ENCODE data around the gene AGBL1.

DNA sequence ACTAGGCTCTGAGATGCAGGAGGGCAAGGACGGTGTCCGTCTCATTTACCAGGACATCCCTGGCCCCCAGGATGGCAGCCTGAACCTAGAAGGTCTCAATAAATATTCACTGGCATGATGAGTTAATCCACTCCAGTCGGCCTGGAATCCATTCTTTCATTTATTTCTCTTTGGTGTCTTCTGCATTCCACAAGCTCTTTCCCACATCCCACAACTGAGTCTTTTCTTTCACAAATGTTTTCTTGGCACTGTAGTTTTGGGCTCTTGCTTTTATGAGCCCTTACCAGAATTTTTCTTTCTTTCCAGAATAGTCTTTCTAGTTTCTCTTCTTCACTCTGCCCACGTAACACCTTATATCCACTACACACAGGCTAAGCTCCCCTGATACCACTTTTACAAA is 778.0 kb downstream of the AGBL1 start:
- no peak for TF ChIP-seq POLR2A (IDR thresholded peaks at IDR 0.05)
- TF ChIP-seq CTCF (IDR thresholded peaks at IDR 0.05) = no peak
- TF ChIP-seq EP300 (IDR thresholded peaks at IDR 0.05) = no peak
